Right lung (tissue), 5 donors: Measurements from ENCODE around the gene PKMYT1. TPM values are rescaled to one million over a fixed set of nuclear protein-coding genes. Genes with fewer than 3 reads are reported as not detected.
"Not testable (repeated sequence)": the region's sequence is repeated elsewhere in the genome, so short reads cannot be mapped to it uniquely, and the experiment has no call there.

Experiments used
- DNase-seq, 2 donors: peaks; one replicate each; pipeline ENCODE4 v3.0.0-alpha.2; 2013
- polyA plus RNA-seq, 5 donors: library from polyadenylated mRNA; unstranded; fragments of 120-200 nt; gene quantifications; one replicate each; pipeline versions ENCODE4 v1.2.1 to v1.2.3, GENCODE V29; 2013; ENCODE audit warnings: inconsistent platforms in 1 of 5, low replicate concordance in 1 of 5; ENCODE audit not compliant: insufficient read length in 5 of 5, insufficient read depth in 1 of 5

Gene PKMYT1
- polyA plus RNA-seq, 5 donors: 14.5 to 22.9 (median 15.4) TPM

- DNase-seq: no peak
These were observed 17.0 kb downstream of the PKMYT1 start for GRCh38 chr16:2963074-2963722.

- no peak for DNase-seq
These were observed 17.7 kb downstream of the PKMYT1 start for GRCh38 chr16:2962334-2963073.

- DNase-seq: no peak
These were observed 19.8 kb downstream of the PKMYT1 start for GRCh38 chr16:2960183-2961010.

- no peak for DNase-seq
These were observed 21.0 kb downstream of the PKMYT1 start for GRCh38 chr16:2959206-2959605.

GRCh38 chr16:2956579-2956956 lies 23.7 kb downstream of the PKMYT1 start:
- DNase-seq: no peak

- DNase-seq: no peak
These were observed 24.3 kb downstream of the PKMYT1 start for GRCh38 chr16:2955779-2956578.

GRCh38 chr16:2955438-2955778 lies 24.8 kb downstream of the PKMYT1 start:
- no peak for DNase-seq

GRCh38 chr16:2954656-2955381 lies 25.4 kb downstream of the PKMYT1 start:
- DNase-seq: no peak

- no peak for DNase-seq
These were observed 26.3 kb downstream of the PKMYT1 start for GRCh38 chr16:2953706-2954627.

- DNase-seq: no peak
These were observed 27.6 kb downstream of the PKMYT1 start for GRCh38 chr16:2952679-2953078.

GRCh38 chr16:2950773-2951172 lies 29.5 kb downstream of the PKMYT1 start:
- no peak for DNase-seq

GRCh38 chr16:2950353-2950724 lies 29.9 kb downstream of the PKMYT1 start:
- DNase-seq: no peak

GRCh38 chr16:2949705-2950352 lies 30.4 kb downstream of the PKMYT1 start:
- DNase-seq: no peak

GRCh38 chr16:2948807-2949704 lies 31.2 kb downstream of the PKMYT1 start:
- no peak for DNase-seq

GRCh38 chr16:2946649-2947048 lies 33.6 kb downstream of the PKMYT1 start:
- DNase-seq: no peak

GRCh38 chr16:2943716-2944115 lies 36.5 kb downstream of the PKMYT1 start:
- not testable (repeated sequence) for DNase-seq

- DNase-seq: no peak
These were observed 38.2 kb downstream of the PKMYT1 start for GRCh38 chr16:2942045-2942444.

GRCh38 chr16:2939968-2940367 lies 40.3 kb downstream of the PKMYT1 start:
- no peak for DNase-seq

- no peak for DNase-seq
These were observed 42.0 kb downstream of the PKMYT1 start for GRCh38 chr16:2938206-2938605.
